Naive thymus-derived CD4-positive, alpha-beta T cell (primary cell): ENCODE data around the gene GCNT4. TPM values are rescaled to one million over a fixed set of nuclear protein-coding genes. Genes with fewer than 3 reads are reported as not detected.
"Not testable (repeated sequence)": the region's sequence is repeated elsewhere in the genome, so short reads cannot be mapped to it uniquely, and the experiment has no call there.

Source experiments
- ATAC-seq: fragments of 150-1000 bp; cut with Tn5 transposase; 2 replicates; pipeline ENCODE4 v1.10.0; 2021; ENCODE audit warnings: mild to moderate bottlenecking, moderate library complexity
- CTCF ChIA-PET: fragments of 350-600 bp; sonication (Branson Sonifier 250); formaldehyde crosslinking; loops from one replicate; lab custom pipeline; 2021; ENCODE audit warnings: antibody characterized with exemption; lab: Charles Lee
- POLR2A ChIA-PET: fragments of 350-600 bp; sonication (Branson Sonifier 250); formaldehyde crosslinking; loops from one replicate; lab custom pipeline; 2021; ENCODE audit warnings: antibody characterized with exemption, inconsistent platforms; lab: Charles Lee
- DNase-seq, 9 donors: peaks; one replicate each; pipeline versions ENCODE4 v3.0.0 to v3.0.0-alpha.2; 2020 to 2022; ENCODE audit warnings: mixed read lengths in 1 of 9
- H3K27ac ChIP-seq: one replicate; pipeline ENCODE4 v1.7.0; 2013; ENCODE audit warnings: mild to moderate bottlenecking, low read depth, low read length, moderate library complexity
- H3K27me3 ChIP-seq, 2 donors: one replicate each; pipeline ENCODE4 v1.7.0; 2013; ENCODE audit warnings: low read length in 2 of 2, mild to moderate bottlenecking in 2 of 2, moderate library complexity in 2 of 2; ENCODE audit not compliant: control insufficient read depth in 2 of 2, insufficient read depth in 2 of 2
- H3K36me3 ChIP-seq, 3 experiments: 1 replicate in 2 of 3; 2 replicates in 1 of 3; pipeline ENCODE4 v1.7.0; 2013; ENCODE audit warnings: low read length in 3 of 3, mild to moderate bottlenecking in 3 of 3, moderate library complexity in 1 of 3; ENCODE audit not compliant: insufficient read depth in 3 of 3, control insufficient read depth in 2 of 3
- H3K4me1 ChIP-seq, 2 donors: one replicate each; pipeline ENCODE4 v1.7.0; 2013; ENCODE audit warnings: low read length in 2 of 2, mild to moderate bottlenecking in 2 of 2, moderate library complexity in 1 of 2; ENCODE audit not compliant: control insufficient read depth in 2 of 2, insufficient read depth in 2 of 2
- H3K4me3 ChIP-seq: 2 replicates; pipeline ENCODE4 v1.7.0; 2013; ENCODE audit warnings: mild to moderate bottlenecking, low read length
- H3K9me3 ChIP-seq, 3 experiments: 1 replicate in 2 of 3; 2 replicates in 1 of 3; pipeline ENCODE4 v1.7.0; 2013; ENCODE audit warnings: low read length in 3 of 3; ENCODE audit not compliant: control insufficient read depth in 2 of 3
- H3K27ac Mint-ChIP-seq, 9 donors: one replicate each; pipeline ENCODE4 v1.8.0; 2020 to 2022; ENCODE audit warnings: mixed read lengths in 9 of 9, mild to moderate bottlenecking in 8 of 9, moderate library complexity in 5 of 9, inconsistent platforms in 2 of 9
- H3K27me3 Mint-ChIP-seq, 5 donors: one replicate each; pipeline ENCODE4 v1.8.0; 2021 to 2022; ENCODE audit warnings: mixed read lengths in 5 of 5, mild to moderate bottlenecking in 1 of 5
- H3K36me3 Mint-ChIP-seq, 5 donors: one replicate each; pipeline ENCODE4 v1.8.0; 2020 to 2022; ENCODE audit warnings: mixed read lengths in 5 of 5, mild to moderate bottlenecking in 3 of 5, inconsistent platforms in 1 of 5
- H3K4me1 Mint-ChIP-seq, 7 donors: one replicate each; pipeline ENCODE4 v1.8.0; 2020 to 2022; ENCODE audit warnings: mixed read lengths in 7 of 7, mild to moderate bottlenecking in 3 of 7, inconsistent platforms in 1 of 7
- H3K4me3 Mint-ChIP-seq, 10 donors: one replicate each; pipeline ENCODE4 v1.8.0; 2020 to 2022; ENCODE audit warnings: mild to moderate bottlenecking in 10 of 10, mixed read lengths in 10 of 10, moderate library complexity in 6 of 10, inconsistent platforms in 2 of 10
- H3K9me3 Mint-ChIP-seq, 11 donors: one replicate each; pipeline ENCODE4 v1.8.0; 2020 to 2022; ENCODE audit warnings: mixed read lengths in 11 of 11, mild to moderate bottlenecking in 4 of 11, inconsistent platforms in 1 of 11, moderate library complexity in 1 of 11
- intact Hi-C, 2 donors: fragments of 100-400 bp; cut with micrococcal nuclease; formaldehyde crosslinking; loops; one replicate each; pipeline ENCODE4 v1.15.1; 2023
- polyA plus RNA-seq, 2 donors: library from polyadenylated mRNA; unstranded; fragments of 300-500 nt; fragmentation: Illumina TruSeq; gene quantifications; one replicate each; pipeline ENCODE4 v1.2.3, GENCODE V29; 2021
- total RNA-seq, 6 experiments: library from RNA in 5 of 6; stranded (reverse) in 5 of 6; gene quantifications; 1 replicate in 5 of 6; 2 replicates in 1 of 6; pipeline ENCODE4 v1.2.3 and lab custom pipeline; 2021 to 2026

Gene GCNT4, protein sequence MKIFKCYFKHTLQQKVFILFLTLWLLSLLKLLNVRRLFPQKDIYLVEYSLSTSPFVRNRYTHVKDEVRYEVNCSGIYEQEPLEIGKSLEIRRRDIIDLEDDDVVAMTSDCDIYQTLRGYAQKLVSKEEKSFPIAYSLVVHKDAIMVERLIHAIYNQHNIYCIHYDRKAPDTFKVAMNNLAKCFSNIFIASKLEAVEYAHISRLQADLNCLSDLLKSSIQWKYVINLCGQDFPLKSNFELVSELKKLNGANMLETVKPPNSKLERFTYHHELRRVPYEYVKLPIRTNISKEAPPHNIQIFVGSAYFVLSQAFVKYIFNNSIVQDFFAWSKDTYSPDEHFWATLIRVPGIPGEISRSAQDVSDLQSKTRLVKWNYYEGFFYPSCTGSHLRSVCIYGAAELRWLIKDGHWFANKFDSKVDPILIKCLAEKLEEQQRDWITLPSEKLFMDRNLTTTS
- total RNA-seq (10 to 100 TPM in 2 of 5 experiments, 1 to 10 TPM in 3; 1.9 to 36.4 (median 6.9) TPM), polyA plus RNA-seq (1 to 10 TPM; 2.3 to 2.9 TPM), total RNA-seq (lab: John Stamatoyannopoulos, UW) (39.6 reads per million, percentile 66 among the genes with 10 or more reads in this experiment)

DNA sequence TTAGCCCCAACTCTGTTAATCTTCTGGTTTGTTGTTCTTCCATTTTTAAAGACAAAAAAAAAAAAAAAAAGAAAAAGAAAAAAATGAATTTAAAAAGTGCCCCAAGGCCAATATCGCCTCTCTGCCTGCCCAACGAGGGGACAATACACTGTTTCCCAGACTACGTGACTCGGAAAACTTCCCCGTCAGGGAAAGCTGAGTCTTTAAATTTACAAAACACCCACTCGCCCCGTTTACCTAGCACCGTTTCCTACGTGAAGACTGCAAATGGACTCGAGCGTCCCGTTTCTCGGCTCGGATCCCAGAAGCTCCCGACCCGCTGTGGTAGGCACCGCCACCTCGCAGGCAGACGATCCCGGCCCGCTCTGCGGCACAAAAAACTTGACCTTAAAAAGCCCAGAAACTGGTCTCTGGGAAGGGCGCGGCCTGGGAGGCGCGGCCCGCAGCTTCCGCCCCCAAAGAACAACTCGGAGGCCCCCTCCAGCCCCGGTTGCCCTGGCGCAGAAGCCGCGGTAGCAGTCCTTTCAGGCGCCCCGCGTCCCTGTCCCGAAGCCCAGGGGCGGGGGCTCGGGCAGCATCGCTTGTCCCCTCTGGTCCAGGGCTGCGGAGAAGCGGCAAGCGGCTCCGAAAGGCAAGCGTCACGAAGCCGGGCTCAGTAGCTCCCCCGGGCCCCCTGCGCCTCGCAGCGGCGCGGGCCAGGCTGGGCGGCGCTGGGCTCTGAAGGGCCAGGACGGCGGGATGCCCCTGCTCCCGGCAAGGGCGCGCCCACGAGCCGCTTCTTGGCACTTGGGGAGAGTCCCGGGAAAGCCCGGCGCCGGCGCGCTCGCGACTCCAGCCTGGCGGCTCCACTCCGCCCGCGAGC, at the start of gene GCNT4:
GCNT4 (minus strand) TSS at position 367 of the 862 bp plus-strand sequence. CDS start 22,521 bp downstream, outside the sequence.
- H3K36me3 ChIP-seq, result peaks cover 0 to 6% (median 0%) of the 10 kb centered on the region in 3 experiments
- H3K27ac ChIP-seq, result peak within 1 kb of the TSS; percentile 87
- no peaks in the 10 kb centered on the region for H3K9me3 Mint-ChIP-seq
- peaks cover 0 to 17% (median 0%) of the 10 kb centered on the region in 5 donors for H3K27me3 Mint-ChIP-seq
- peaks cover 0 to 7% (median 6%) of the 10 kb centered on the region in 5 donors for H3K36me3 Mint-ChIP-seq
- H3K4me1 ChIP-seq, result peaks cover 62 to 73% of the 10 kb centered on the region in 2 donors
- peak within 1 kb of the TSS; percentile 85 to 98 (median 93) for H3K4me3 Mint-ChIP-seq
- H3K27me3 ChIP-seq, result no peaks in the 10 kb centered on the region
- CTCF ChIA-PET, result interaction anchor here (0.6 to 2.8 kb wide), 6 partner anchors 15 to 185 kb away, joined by 3 to 15 read pairs (median 4); partner anchors contain the start of gene ANKRD31
- ATAC-seq (peak; percentile 15), DNase-seq (peak; percentile 36 to 60 (median 54))
- peaks cover 59 to 86% (median 79%) of the 10 kb centered on the region in 7 donors for H3K4me1 Mint-ChIP-seq
- intact Hi-C loops, result loop anchor here (1.0 to 10.0 kb wide), 16 partner anchors 14 to 1490 kb away; partner anchors contain the start of genes CERT1 (in 2 of the 2), HEXB (in 2 of the 2), POC5 (in 2 of the 2) and POLK (in 2 of the 2)
- peak within 1 kb of the TSS; percentile 67 for H3K4me3 ChIP-seq
- peak within 1 kb of the TSS; percentile 85 to 99 (median 97) for H3K27ac Mint-ChIP-seq
- no peaks in the 10 kb centered on the region for H3K9me3 ChIP-seq
- POLR2A ChIA-PET, result interaction anchor here (0.5 to 7.7 kb wide), 24 partner anchors 7 to 460 kb away, joined by 3 to 127 read pairs (median 4); partner anchors contain the start of genes ANKRD31, FAM169A, GFM2 and HEXB

DNA sequence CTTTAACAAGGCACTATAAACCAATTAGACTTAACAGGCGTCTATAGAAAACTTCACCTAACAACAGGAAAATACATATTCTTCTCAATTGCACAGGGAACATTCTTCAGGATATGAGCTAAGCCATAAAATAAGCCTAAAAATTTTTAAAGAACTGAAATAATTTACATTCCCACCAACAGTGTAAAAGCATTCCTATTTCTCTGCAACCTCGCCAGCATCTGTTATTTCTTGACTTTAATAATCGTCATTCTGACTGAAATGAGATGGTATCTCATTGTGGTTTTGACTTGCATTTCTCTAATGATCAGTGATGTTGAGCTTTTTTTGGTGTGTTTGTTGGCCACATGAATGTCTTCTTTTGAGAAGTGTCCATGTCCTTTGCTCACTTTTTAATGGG, 43.6 kb upstream of the GCNT4 start:
- ATAC-seq, H3K4me3 ChIP-seq, H3K4me3 Mint-ChIP-seq, H3K36me3 Mint-ChIP-seq, CTCF ChIA-PET, H3K27ac ChIP-seq, H3K36me3 ChIP-seq, DNase-seq, H3K27me3 Mint-ChIP-seq, H3K27me3 ChIP-seq, H3K9me3 ChIP-seq, H3K27ac Mint-ChIP-seq, H3K4me1 ChIP-seq, intact Hi-C loops: not testable (repeated sequence)
- POLR2A ChIA-PET, result interaction anchor here (0.7 kb wide), 1 partner anchor 104 kb away, joined by 3 read pairs; no protein-coding TSS in a partner anchor
- H3K9me3 Mint-ChIP-seq, result peaks cover 0 to 11% (median 4%) of the 10 kb centered on the region in 11 donors
- peaks cover 0 to 24% (median 6%) of the 10 kb centered on the region in 7 donors for H3K4me1 Mint-ChIP-seq

DNA sequence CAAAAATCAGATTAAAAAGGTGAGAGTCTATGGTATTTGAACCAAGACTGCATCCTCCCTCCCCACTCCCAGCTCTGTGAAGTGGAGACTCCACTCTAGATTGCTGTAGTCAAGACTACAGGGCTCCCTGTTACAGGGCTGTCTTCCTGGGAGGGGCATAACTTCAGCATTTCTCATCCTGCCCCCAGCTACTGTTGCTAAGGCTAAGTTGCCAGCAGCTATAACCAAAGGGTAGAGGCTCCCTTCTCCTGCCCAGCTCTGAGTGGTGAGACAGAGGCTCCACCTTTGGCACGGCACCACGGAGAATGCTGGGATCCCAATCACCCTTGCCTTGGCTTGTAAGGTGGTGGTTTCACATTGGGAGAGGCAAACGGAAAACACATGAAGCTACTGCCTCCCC, 39.2 kb upstream of the GCNT4 start:
- intact Hi-C loops, result no loop called here
- no peak overlapping the region for H3K4me3 Mint-ChIP-seq
- DNase-seq (no peak), ATAC-seq (no peak)
- Histone ChIP-seq H3K27me3 (no peaks in the 10 kb centered on the region), H3K9me3 (no peaks in the 10 kb centered on the region), H3K4me3 (no peak overlapping the region), H3K36me3 (no peaks in the 10 kb centered on the region), H3K27ac (no peak overlapping the region), H3K4me1 (peaks cover 0 to 5% of the 10 kb centered on the region in 2 donors)
- no peaks in the 10 kb centered on the region for H3K36me3 Mint-ChIP-seq
- POLR2A ChIA-PET, result interaction anchor here (0.8 to 1.3 kb wide), 3 partner anchors 34 to 84 kb away, joined by 3 to 5 read pairs (median 5); no protein-coding TSS in a partner anchor
- H3K9me3 Mint-ChIP-seq, result peaks cover 0 to 2% (median 0%) of the 10 kb centered on the region in 11 donors
- no peak overlapping the region for H3K27ac Mint-ChIP-seq
- CTCF ChIA-PET, result interaction anchor here (0.9 to 1.3 kb wide), 2 partner anchors 10 to 41 kb away, joined by 3 to 4 read pairs; no protein-coding TSS in a partner anchor
- H3K4me1 Mint-ChIP-seq, result peaks cover 0 to 45% (median 17%) of the 10 kb centered on the region in 7 donors
- peaks cover 0 to 2% (median 0%) of the 10 kb centered on the region in 5 donors for H3K27me3 Mint-ChIP-seq

DNA sequence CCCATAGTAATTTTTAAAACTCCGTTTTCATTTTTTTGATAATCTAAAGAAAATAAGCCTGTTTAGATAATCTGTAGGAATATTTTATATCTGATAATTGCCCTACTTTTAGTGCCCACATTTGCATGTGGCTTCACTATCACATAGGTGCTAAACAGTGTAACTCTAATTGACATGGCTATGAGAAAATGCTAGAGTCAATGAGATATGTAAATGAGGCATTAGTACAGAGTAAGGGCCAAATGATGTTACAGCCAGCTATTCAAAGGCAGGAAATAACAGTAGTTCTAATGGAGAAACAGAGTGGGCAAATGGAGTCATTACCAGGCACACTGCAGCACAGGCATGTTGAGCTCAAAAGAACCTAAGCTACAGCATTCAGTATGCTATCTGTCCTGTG, 37.3 kb upstream of the GCNT4 start:
- no peak overlapping the region for H3K27ac ChIP-seq
- DNase-seq, result no peak
- ChIA-PET CTCF (interaction anchor here (0.7 kb wide), 1 partner anchor 36 kb away, joined by 4 read pairs; no protein-coding TSS in a partner anchor), POLR2A (no interaction called here)
- Mint-ChIP-seq H3K36me3 (no peaks in the 10 kb centered on the region), H3K27ac (no peak overlapping the region), H3K4me3 (no peak overlapping the region), H3K9me3 (peaks cover 0 to 2% (median 0%) of the 10 kb centered on the region in 11 donors), H3K4me1 (peaks cover 0 to 36% (median 9%) of the 10 kb centered on the region in 7 donors), H3K27me3 (peaks cover 0 to 4% (median 0%) of the 10 kb centered on the region in 5 donors)
- no peak overlapping the region for H3K4me3 ChIP-seq
- intact Hi-C loops, result loop anchor here in 1 of 2 donors (1.0 to 5.0 kb wide), 2 partner anchors 11 to 37 kb away; partner anchors contain the start of gene GCNT4
- no peaks in the 10 kb centered on the region for H3K27me3 ChIP-seq
- H3K9me3 ChIP-seq, result no peaks in the 10 kb centered on the region
- no peak for ATAC-seq
- no peaks in the 10 kb centered on the region for H3K36me3 ChIP-seq
- peaks cover 0 to 5% of the 10 kb centered on the region in 2 donors for H3K4me1 ChIP-seq

DNA sequence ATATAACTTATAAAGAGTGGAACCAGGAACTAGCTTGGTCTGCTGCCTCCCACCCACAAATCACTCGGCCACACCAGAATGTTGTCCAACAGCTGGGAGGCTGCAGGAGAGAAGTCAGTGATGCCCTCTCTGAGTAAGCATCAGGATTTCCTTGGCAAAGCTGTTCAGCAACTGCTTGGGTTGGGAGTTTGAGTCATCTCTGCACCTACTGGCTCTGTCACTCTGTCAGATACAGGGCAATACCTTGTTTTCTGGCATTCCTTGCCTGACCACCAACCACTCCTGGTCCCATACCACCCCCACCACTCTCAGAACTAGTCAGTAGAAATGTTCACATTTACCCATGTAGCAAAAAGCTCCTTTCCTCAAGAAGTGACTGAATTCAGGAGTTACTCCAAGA, 36.8 kb upstream of the GCNT4 start:
- ATAC-seq, result no peak
- Mint-ChIP-seq H3K4me3 (peak overlapping the region in 1 of 10 donors; percentile 4), H3K27ac (peak overlapping the region in 3 of 9 donors; percentile 4 to 52 (median 12)), H3K27me3 (peaks cover 0 to 4% (median 0%) of the 10 kb centered on the region in 5 donors), H3K4me1 (peaks cover 0 to 33% (median 9%) of the 10 kb centered on the region in 7 donors), H3K36me3 (no peaks in the 10 kb centered on the region), H3K9me3 (peaks cover 0 to 2% (median 0%) of the 10 kb centered on the region in 11 donors)
- no peak overlapping the region for H3K27ac ChIP-seq
- intact Hi-C loops, result loop anchor here in 1 of 2 donors (1.0 to 5.0 kb wide), 2 partner anchors 11 to 37 kb away; partner anchors contain the start of gene GCNT4
- ChIA-PET POLR2A (no interaction called here), CTCF (interaction anchor here (0.7 to 0.8 kb wide), 2 partner anchors 9 to 35 kb away, joined by 4 to 8 read pairs; no protein-coding TSS in a partner anchor)
- DNase-seq, result peak in 1 of 9 donors; percentile 22
- peaks cover 0 to 5% of the 10 kb centered on the region in 2 donors for H3K4me1 ChIP-seq
- no peaks in the 10 kb centered on the region for H3K27me3 ChIP-seq
- H3K9me3 ChIP-seq, result no peaks in the 10 kb centered on the region
- H3K4me3 ChIP-seq, result no peak overlapping the region
- H3K36me3 ChIP-seq, result no peaks in the 10 kb centered on the region
